K562 (cell line): Measurements from ENCODE around the gene ZNF66. TPM values are rescaled to one million over a fixed set of nuclear protein-coding genes. Genes with fewer than 3 reads are reported as not detected.

ENCODE experiments used
- ATAC-seq: fragments of 200-7000 bp; cut with Tn5 transposase; 3 replicates; pipeline ENCODE4 v1.9.1; 2020; ENCODE audit warnings: moderate library complexity
- Bru-seq: library from RNA; stranded (reverse); fragments of 400-500 nt; gene quantifications from one replicate; lab custom pipeline; 2021; lab: Mats Ljungman, UMichigan
- BruChase-seq, 2 experiments: library from RNA; stranded (reverse); fragments of 400-500 nt; gene quantifications; one replicate each; lab custom pipeline; 2021; lab: Mats Ljungman, UMichigan
- BruUV-seq: library from RNA; stranded (reverse); fragments of 400-500 nt; replicated peaks from 2 replicates; lab custom pipeline; 2021; lab: Mats Ljungman, UMichigan
- CTCF ChIA-PET: fragments of 300-600 bp; formaldehyde crosslinking; extraction: SDS; loops from one replicate; lab custom pipeline; 2021; ENCODE audit warnings: low intra/inter-chr PET ratio; lab: Yijun Ruan, JAX
- POLR2A ChIA-PET: fragments of 300-600, 350-650 bp; sonication (Branson Sonifier 250); formaldehyde crosslinking; extraction: SDS; loops from one replicate; lab custom pipeline; 2021; ENCODE audit warnings: antibody characterized with exemption, inconsistent platforms; lab: Yijun Ruan, JAX
- DNase-seq, 4 experiments: peaks; one replicate each; pipeline versions ENCODE4 v3.0.0 to v3.0.0-alpha.2; 2011 to 2018; ENCODE audit warnings: low spot score in 3 of 4, mixed read lengths in 3 of 4; ENCODE audit errors: extremely low read depth in 1 of 4
- FAIRE-seq: peaks from 2 replicates; lab custom pipeline; 2011; peaks lifted over from hg19 to GRCh38; lab: Jason Lieb, UNC
- H2AFZ ChIP-seq: 2 replicates; pipeline ENCODE4 v1.6.0; 2011; ENCODE audit warnings: low read depth, low read length, control low read depth, inconsistent platforms
- H3K27ac ChIP-seq: fragments of 200-600 bp; 3 replicates; pipeline ENCODE4 v1.8.0; 2011; ENCODE audit warnings: low read depth, mild to moderate bottlenecking, control low read depth, inconsistent platforms, low read length, moderate library complexity, mixed read lengths; ENCODE audit errors: extremely low read depth
- H3K27me3 ChIP-seq, 2 experiments: fragments of 300-600 bp in 1 of 2; 2 replicates in 1 of 2; 3 replicates in 1 of 2; pipeline versions ENCODE4 v1.6.0 to v1.8.0; 2011; ENCODE audit warnings: inconsistent platforms in 2 of 2, low read length in 2 of 2, mild to moderate bottlenecking in 1 of 2, mixed read lengths in 1 of 2, moderate library complexity in 1 of 2; ENCODE audit not compliant: control insufficient read depth in 2 of 2, insufficient read depth in 2 of 2
- H3K36me3 ChIP-seq: fragments of 300-600 bp; 3 replicates; pipeline ENCODE4 v1.8.0; 2011; ENCODE audit warnings: mild to moderate bottlenecking, low read length, inconsistent platforms; ENCODE audit not compliant: control insufficient read depth, insufficient read depth
- H3K4me1 ChIP-seq, 2 experiments: fragments of 200-600 bp in 1 of 2; replicated peaks in 1 of 2; 2 replicates in 1 of 2; 3 replicates in 1 of 2; pipeline versions ENCODE4 v1.5.1 to v1.8.0; 2011; ENCODE audit warnings: inconsistent platforms in 2 of 2, low read length in 2 of 2, mild to moderate bottlenecking in 1 of 2, mixed read lengths in 1 of 2, moderate library complexity in 1 of 2; ENCODE audit not compliant: control insufficient read depth in 2 of 2, insufficient read depth in 2 of 2
- H3K4me2 ChIP-seq: 2 replicates; pipeline ENCODE4 v1.6.1; 2011; ENCODE audit warnings: low read length, control low read depth, inconsistent platforms, mixed read lengths; ENCODE audit not compliant: insufficient read depth
- H3K4me3 ChIP-seq: fragments of 200-600 bp; sonication (generic), shearing (Covaris generic); 2 replicates; pipeline ENCODE4 v1.5.1; 2016; ENCODE audit warnings: control low read depth, inconsistent platforms
- H3K79me2 ChIP-seq: fragments of 200-600 bp; 3 replicates; pipeline ENCODE4 v1.8.0; 2011; ENCODE audit warnings: low read length, inconsistent platforms; ENCODE audit not compliant: control insufficient read depth, insufficient read depth
- H3K9ac ChIP-seq, 2 experiments: 2 replicates each; pipeline versions ENCODE4 v1.6.0 to v1.6.1; 2011; ENCODE audit warnings: low read depth in 2 of 2, low read length in 2 of 2, control low read depth in 1 of 2, inconsistent platforms in 1 of 2, mild to moderate bottlenecking in 1 of 2, mixed read lengths in 1 of 2; ENCODE audit not compliant: insufficient read depth in 1 of 2
- H3K9me1 ChIP-seq: one replicate; pipeline ENCODE4 v1.6.0; 2011; ENCODE audit warnings: inconsistent platforms, mild to moderate bottlenecking, low read length, moderate library complexity; ENCODE audit not compliant: control insufficient read depth, insufficient read depth
- H3K9me3 ChIP-seq: replicated peaks from 2 replicates; pipeline ENCODE4 v1.5.1; 2011; ENCODE audit warnings: low read depth, low read length, inconsistent platforms; ENCODE audit not compliant: control insufficient read depth, insufficient read depth
- H4K20me1 ChIP-seq: replicated peaks from 2 replicates; pipeline ENCODE4 v1.6.1; 2011; ENCODE audit warnings: low read length, inconsistent platforms, mixed read lengths; ENCODE audit not compliant: control insufficient read depth, insufficient read depth
- FOXA1 ChIP-seq: fragments of 450-650 bp; IDR thresholded peaks from 2 replicates; pipeline ENCODE4 v1.6.1; 2016; ENCODE audit warnings: mild to moderate bottlenecking, borderline replicate concordance
- GTF2F1 ChIP-seq: IDR thresholded peaks from 2 replicates; pipeline ENCODE4 v1.6.1; 2011; ENCODE audit warnings: low read depth, low read length, improper control_type of control experiment
- HDAC6 ChIP-seq: IDR thresholded peaks from 2 replicates; pipeline ENCODE4 v1.6.1; 2012; ENCODE audit warnings: low read depth, mild to moderate bottlenecking, control low read depth, inconsistent platforms, low read length, moderate library complexity
- KLF16 ChIP-seq: IDR thresholded peaks from 2 replicates; pipeline ENCODE4 v1.6.1; 2016; ENCODE audit warnings: antibody characterized with exemption
- MEIS2 ChIP-seq: fragments of 450-650 bp; IDR thresholded peaks from 2 replicates; pipeline ENCODE4 v1.6.1; 2014; ENCODE audit warnings: mild to moderate bottlenecking; ENCODE audit not compliant: partially characterized antibody
- NFIC ChIP-seq: fragments of 450-650 bp; IDR thresholded peaks from 2 replicates; pipeline ENCODE4 v1.6.1; 2017; ENCODE audit warnings: mild to moderate bottlenecking, inconsistent platforms
- NR2F6 ChIP-seq: fragments of 450-650 bp; formaldehyde crosslinking; IDR thresholded peaks from 2 replicates; pipeline ENCODE4 v1.4.0; 2020; ENCODE audit warnings: mild to moderate bottlenecking
- SETDB1 ChIP-seq: IDR thresholded peaks from one replicate; pipeline ENCODE4 v1.6.1; 2012; ENCODE audit warnings: low read length, control low read depth, inconsistent platforms
- SIN3B ChIP-seq: fragments of 450-650 bp; IDR thresholded peaks from 2 replicates; pipeline ENCODE4 v1.6.1; 2017; ENCODE audit warnings: low read depth, mild to moderate bottlenecking, moderate library complexity
- SP1 ChIP-seq: sonication (generic); formaldehyde crosslinking; IDR thresholded peaks from 2 replicates; pipeline ENCODE4 v1.8.1; 2022; ENCODE audit warnings: mild to moderate bottlenecking, missing genetic modification reagents
- TCFL5 ChIP-seq: fragments of 250-450 bp; sonication (Bioruptor Pico); conservative IDR thresholded peaks from 2 replicates; pipeline ENCODE4 v1.6.1; 2021; ENCODE audit warnings: mild to moderate bottlenecking, moderate library complexity, matching md5 sums
- YY1 ChIP-seq, 3 experiments: IDR thresholded peaks; 2 replicates each; pipeline ENCODE4 v1.6.1; 2011; ENCODE audit warnings: low read length in 2 of 3, mild to moderate bottlenecking in 2 of 3, moderate library complexity in 2 of 3, borderline replicate concordance in 1 of 3, control low read depth in 1 of 3, low read depth in 1 of 3; ENCODE audit not compliant: insufficient read depth in 3 of 3, insufficient replicate concordance in 2 of 3, control insufficient read depth in 1 of 3, insufficient read length in 1 of 3; ENCODE audit errors: extremely low read depth in 1 of 3
- ZNF311 ChIP-seq: fragments of 250-450 bp; sonication (Bioruptor Pico); IDR thresholded peaks from 2 replicates; pipeline ENCODE4 v1.4.0; 2020; ENCODE audit warnings: mild to moderate bottlenecking, moderate library complexity
- ZNF785 ChIP-seq: fragments of 250-450 bp; sonication (Bioruptor Pico); IDR thresholded peaks from 2 replicates; pipeline ENCODE4 v1.4.0; 2020; ENCODE audit warnings: mild to moderate bottlenecking
- WGBS: fragments of 100-300 bp; shearing (Covaris generic); methylation state at CpG from one replicate; pipeline ENCODE4 v1.1.6; 2016; ENCODE audit warnings: low coverage, mixed read lengths; ENCODE audit not compliant: insufficient coverage; ENCODE audit errors: missing lambda C conversion rate; 5-methylcytosine and 5-hydroxymethylcytosine counted together
- in situ Hi-C: fragments of 300-500 bp; cut with MboI; formaldehyde crosslinking; loops from 4 replicates; pipeline ENCODE4 v1.15.0; 2018; ENCODE audit warnings: inconsistent platforms, mixed read lengths
- intact Hi-C: fragments of 100-400 bp; cut with micrococcal nuclease; formaldehyde crosslinking; loops from 2 replicates; pipeline ENCODE4 v1.14.2; 2022
- long read RNA-seq, 3 experiments: library from polyadenylated mRNA in 2 of 3; library from RNA in 1 of 3; unstranded in 2 of 3; stranded (forward) in 1 of 3; transcript quantifications; one replicate each; pipeline ENCODE4 v2.0.0, GENCODE V29; 2019 to 2022
- polyA minus RNA-seq, 3 experiments: library from RNA; depleted of rRNA, polyadenylated mRNA; stranded (reverse); fragments of >200 nt; gene quantifications; 2 replicates each; pipeline ENCODE4 v1.2.3, GENCODE V29; 2011
- polyA plus RNA-seq, 8 experiments: library from polyadenylated mRNA; depleted of rRNA in 4 of 8; stranded (reverse) in 5 of 8; unstranded in 3 of 8; fragments of >200 nt; fragmentation: Nextera tagmentation in 2 of 8; fragmentation: Illumina TruSeq in 1 of 8; extraction: Ambion mirVana in 2 of 8; extraction: Trizol in 1 of 8; gene quantifications; 2 replicates each; pipeline versions ENCODE4 v1.2.1 to v1.2.3, GENCODE V29; 2011 to 2014; ENCODE audit warnings: inconsistent platforms in 1 of 8, missing spikeins in 1 of 8
- total RNA-seq, 7 experiments: library from RNA; depleted of rRNA in 6 of 7; stranded (reverse); fragments of >200 nt in 6 of 7; fragmentation: Illumina TruSeq in 2 of 7; extraction: Trizol in 2 of 7; gene quantifications; 2 replicates each; pipeline versions ENCODE4 v1.2.1 to v1.2.3, GENCODE V29; 2011 to 2021; ENCODE audit warnings: low replicate concordance in 1 of 7
- TF ChIP-seq, protein P1 (sequence below), 2 experiments: fragments of 450-650 bp; IDR thresholded peaks; 2 replicates each; pipeline ENCODE4 v1.6.1; 2016

ZNF66 gene
- total RNA-seq (2011; cell fraction: chromatin; rRNA removed; ENCODE audit: low replicate concordance), result 15.1 and 17.7 TPM in 2 replicates
- 8.8 and 10.3 TPM in 2 replicates for total RNA-seq (2011; cell fraction: nucleolus; rRNA removed)
- total RNA-seq (2011; cell fraction: nucleoplasm; rRNA removed), result 24.5 and 35.4 TPM in 2 replicates
- total RNA-seq (2014; rRNA removed) (0.98 and 1.7 TPM in 2 replicates), total RNA-seq (2014; rRNA removed; fragmentation: Illumina TruSeq; extraction: Trizol) (2.0 and 2.5 TPM in 2 replicates), total RNA-seq (2015; rRNA removed; fragmentation: Illumina TruSeq; extraction: Trizol) (2.1 and 2.7 TPM in 2 replicates), total RNA-seq (2021) (1.6 TPM in 2 replicates), polyA plus RNA-seq (2011; rRNA removed) (0.83 and 2.5 TPM in 2 replicates), polyA plus RNA-seq (2014; fragmentation: Illumina TruSeq; extraction: Trizol) (1.2 and 1.3 TPM in 2 replicates), polyA plus RNA-seq (2014; fragmentation: Nextera tagmentation; extraction: Ambion mirVana) (under 1 TPM; 0.13 to 0.29 TPM), polyA plus RNA-seq (2014; rRNA removed) (0.53 and 1.4 TPM in 2 replicates), polyA minus RNA-seq (2011; rRNA and poly(A)+ RNA removed) (3.5 and 6.0 TPM in 2 replicates), Bru-seq, nascent RNA (percentile 56 among the genes with signal in this experiment), BruChase-seq, experiment 1, labeled RNA remaining after a 2-hour chase (percentile 65 among the genes with signal in this experiment), BruChase-seq, experiment 2, labeled RNA remaining after a 6-hour chase (percentile 63 among the genes with signal in this experiment)
- 0.47 and 0.72 TPM in 2 replicates for polyA plus RNA-seq (2011; cell fraction: cytosol; rRNA removed)
- 1.8 and 4.4 TPM in 2 replicates for polyA plus RNA-seq (2011; cell fraction: nucleus; rRNA removed)
- polyA plus RNA-seq (2012), result 0.81 and 1.2 TPM in 2 replicates
- polyA minus RNA-seq (2011; cell fraction: cytosol; rRNA and poly(A)+ RNA removed), result 2.0 TPM in 1 of 2 replicates, not detected in the other
- polyA minus RNA-seq (2011; cell fraction: nucleus; rRNA and poly(A)+ RNA removed), result 3.9 and 6.2 TPM in 2 replicates
- long read RNA-seq, experiment 1, partial matches to known transcripts, result 0 of 2 reads
- long read RNA-seq, experiment 1, other reads (novel, unspliced or antisense), result 1 of 2 reads
- long read RNA-seq, experiment 2, result 0 reads
- long read RNA-seq, experiment 3, result 0 reads

DNA sequence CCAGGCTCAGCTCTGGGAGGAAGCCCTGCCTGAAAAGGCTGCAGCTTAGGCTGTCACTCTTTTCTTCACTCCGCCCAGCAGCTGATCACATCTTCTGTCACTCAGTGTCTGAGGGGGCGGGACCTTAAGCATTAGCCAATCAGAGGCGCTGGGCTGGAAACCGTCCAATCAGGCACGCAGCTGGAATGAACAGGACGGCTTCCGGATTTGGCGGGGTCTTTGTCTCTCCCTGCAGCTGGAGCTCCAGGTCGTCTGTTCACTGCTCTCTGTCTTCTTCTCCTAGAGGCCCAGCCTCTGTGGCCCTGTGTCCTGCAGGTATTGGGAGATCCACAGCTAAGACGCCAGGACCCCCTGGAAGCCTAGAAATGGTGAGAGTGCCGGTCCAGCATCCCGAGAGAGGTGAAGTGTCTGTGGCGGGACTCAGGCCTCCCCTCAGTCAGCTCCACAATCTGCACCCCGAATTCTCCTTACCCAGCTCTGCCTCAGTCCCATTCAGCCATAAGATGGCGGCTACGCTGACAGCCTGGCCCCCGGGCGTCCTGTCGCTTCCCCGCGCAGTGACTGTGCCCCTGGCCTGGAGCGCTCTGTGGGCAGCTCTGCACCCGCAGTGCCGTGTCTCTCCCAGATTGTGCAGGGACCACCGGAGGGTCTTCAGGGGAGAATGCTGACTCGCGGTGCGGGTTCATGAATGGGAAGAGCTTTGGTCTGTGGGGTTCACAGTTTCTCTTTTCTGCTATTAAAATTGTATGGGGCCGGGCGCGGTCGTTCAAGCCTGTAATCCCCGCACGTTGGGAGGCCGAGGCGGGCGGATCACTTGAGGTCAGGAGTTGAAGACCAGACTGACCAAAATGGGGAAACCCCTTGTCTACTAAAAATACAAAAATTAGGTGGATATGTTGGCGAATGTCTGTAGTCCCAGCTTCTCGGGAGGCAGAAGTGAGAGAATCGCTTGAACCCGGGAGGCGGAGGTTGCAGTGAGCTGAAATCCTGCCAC is at the start of gene ZNF66:
Gene ZNF66 (plus strand): TSS at position 222 of the 994 bp plus-strand sequence. CDS start 144 bp downstream, at position 366.
- WGBS, result under 1% methylated on average over 28 of the region's 42 CpGs
- POLR2A ChIA-PET, result interaction anchor here (0.6 to 1.1 kb wide), 5 partner anchors 8 to 1378 kb away, joined by 3 to 4 read pairs (median 3); partner anchors contain the start of gene ZNF14
- BruUV-seq, result TSS peak; percentile 65
- no peaks in the 10 kb centered on the region for H3K9me1 ChIP-seq
- peak; percentile 74 for FAIRE-seq
- no peaks in the 10 kb centered on the region for H4K20me1 ChIP-seq
- H3K9ac ChIP-seq, result peak within 1 kb of the TSS; percentile 51 to 79
- intact Hi-C loops (no loop called here), in situ Hi-C loops (no loop called here)
- peak within 1 kb of the TSS; percentile 65; the same call in 2 of the 3 replicates for H3K27ac ChIP-seq
- ATAC-seq, result peak; percentile 98
- H3K4me2 ChIP-seq, result peak within 1 kb of the TSS; percentile 68; the same call in 1 of the 2 replicates
- no peaks in the 10 kb centered on the region for H3K36me3 ChIP-seq
- no peaks in the 10 kb centered on the region; the same call in 2 of the 3 replicates for H3K79me2 ChIP-seq
- no peaks in the 10 kb centered on the region for H3K9me3 ChIP-seq
- no peaks in the 10 kb centered on the region for H3K27me3 ChIP-seq
- DNase-seq, result peak; percentile 79 to 91 (median 80)
- peak within 1 kb of the TSS; percentile 54; the same call in 1 of the 2 replicates for H2AFZ ChIP-seq
- peak within 1 kb of the TSS; percentile 55 for H3K4me3 ChIP-seq
- CTCF ChIA-PET, result no interaction called here
- H3K4me1 ChIP-seq, result peaks cover 0 to 5% of the 10 kb centered on the region in 2 experiments; a peak in 1 of 5 replicates
- TF ChIP-seq SP1 (CRISPR knock-in tag) (no peak), SIN3B (no peak), MEIS2 (peak; percentile 53), NFIC (no peak), GTF2F1 (no peak), NR2F6 (CRISPR knock-in tag) (no peak), ZNF311 (no peak), TCFL5 (CRISPR knock-in tag) (no peak), FOXA1 (no peak), KLF16 (no peak), ZNF785 (no peak), HDAC6 (no peak), SETDB1 (no peak), YY1 (IDR thresholded peaks at IDR 0.05; ENCODE audit: borderline replicate concordance in 1 of 3, control insufficient read depth in 1 of 3, extremely low read depth in 1 of 3, insufficient read depth in 3 of 3, insufficient read length in 1 of 3, insufficient replicate concordance in 2 of 3, low read depth in 1 of 3, low read length in 2 of 3) (peak in 2 of 3 experiments; percentile 15 to 66)
- TF ChIP-seq, protein P1, sequence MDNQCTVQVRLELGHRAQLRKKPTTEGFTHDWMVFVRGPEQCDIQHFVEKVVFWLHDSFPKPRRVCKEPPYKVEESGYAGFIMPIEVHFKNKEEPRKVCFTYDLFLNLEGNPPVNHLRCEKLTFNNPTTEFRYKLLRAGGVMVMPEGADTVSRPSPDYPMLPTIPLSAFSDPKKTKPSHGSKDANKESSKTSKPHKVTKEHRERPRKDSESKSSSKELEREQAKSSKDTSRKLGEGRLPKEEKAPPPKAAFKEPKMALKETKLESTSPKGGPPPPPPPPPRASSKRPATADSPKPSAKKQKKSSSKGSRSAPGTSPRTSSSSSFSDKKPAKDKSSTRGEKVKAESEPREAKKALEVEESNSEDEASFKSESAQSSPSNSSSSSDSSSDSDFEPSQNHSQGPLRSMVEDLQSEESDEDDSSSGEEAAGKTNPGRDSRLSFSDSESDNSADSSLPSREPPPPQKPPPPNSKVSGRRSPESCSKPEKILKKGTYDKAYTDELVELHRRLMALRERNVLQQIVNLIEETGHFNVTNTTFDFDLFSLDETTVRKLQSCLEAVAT (IDR thresholded peaks at IDR 0.05), result no peak
